DND-41 (cell line): Measurements from ENCODE around the gene SPEF1.

ENCODE experiments used
- ATAC-seq: fragments of 200-7000 bp; cut with Tn5 transposase; 3 replicates; pipeline ENCODE4 v1.9.1; 2021; ENCODE audit warnings: low read depth; ENCODE audit not compliant: insufficient read depth
- DNase-seq: peaks from one replicate; pipeline ENCODE4 v3.0.0-alpha.2; 2020
- H2AFZ ChIP-seq: 2 replicates; pipeline ENCODE4 v1.6.0; 2012; ENCODE audit warnings: low read depth, low read length
- H3K27ac ChIP-seq: 2 replicates; pipeline ENCODE4 v1.5.1; 2012; ENCODE audit warnings: low read length, inconsistent platforms
- H3K27me3 ChIP-seq: fragments of 200-600 bp; sonication (generic); 2 replicates; pipeline ENCODE4 v1.6.0; 2012; ENCODE audit warnings: low read length, mild to moderate bottlenecking, inconsistent platforms; ENCODE audit not compliant: insufficient read depth, poor library complexity
- H3K36me3 ChIP-seq: 2 replicates; pipeline ENCODE4 v1.5.1; 2012; ENCODE audit warnings: low read length, inconsistent platforms; ENCODE audit not compliant: insufficient read depth
- H3K4me1 ChIP-seq: 2 replicates; pipeline ENCODE4 v1.5.1; 2012; ENCODE audit warnings: mild to moderate bottlenecking, low read length; ENCODE audit not compliant: insufficient read depth
- H3K4me2 ChIP-seq: 2 replicates; pipeline ENCODE4 v1.6.0; 2012; ENCODE audit warnings: mild to moderate bottlenecking, moderate library complexity, low read length, inconsistent platforms; ENCODE audit not compliant: insufficient read depth
- H3K4me3 ChIP-seq, 2 experiments: fragments of 200-600 bp in 1 of 2; shearing (Covaris generic) in 1 of 2; 2 replicates each; pipeline ENCODE4 v1.5.1; 2012 to 2016; ENCODE audit warnings: inconsistent platforms in 2 of 2, low read length in 2 of 2, mild to moderate bottlenecking in 2 of 2, low read depth in 1 of 2, moderate library complexity in 1 of 2
- H3K79me2 ChIP-seq: 2 replicates; pipeline ENCODE4 v1.6.0; 2012; ENCODE audit warnings: low read length, inconsistent platforms; ENCODE audit not compliant: insufficient read depth
- H3K9ac ChIP-seq: 2 replicates; pipeline ENCODE4 v1.6.0; 2012; ENCODE audit warnings: low read depth, mild to moderate bottlenecking, inconsistent platforms, low read length, moderate library complexity
- H3K9me3 ChIP-seq: 2 replicates; pipeline ENCODE4 v1.5.1; 2012; ENCODE audit warnings: low read length, moderate library complexity, mild to moderate bottlenecking, inconsistent platforms; ENCODE audit not compliant: insufficient read depth, severe bottlenecking
- H4K20me1 ChIP-seq: 2 replicates; pipeline ENCODE4 v1.6.0; 2012; ENCODE audit warnings: low read length; ENCODE audit not compliant: insufficient read depth
- EZH2 ChIP-seq: IDR thresholded peaks from 3 replicates; pipeline ENCODE4 v1.6.1; 2012; ENCODE audit warnings: borderline replicate concordance, low read depth, mild to moderate bottlenecking, moderate library complexity, low read length, inconsistent platforms; ENCODE audit not compliant: severe bottlenecking
- TF ChIP-seq, protein P1 (sequence below): IDR thresholded peaks from 2 replicates; pipeline ENCODE4 v1.5.1; 2012; ENCODE audit warnings: borderline replicate concordance, low read length, moderate library complexity, mild to moderate bottlenecking; ENCODE audit not compliant: poor library complexity, severe bottlenecking; ENCODE audit errors: extremely low read depth

SPEF1 gene

DNA sequence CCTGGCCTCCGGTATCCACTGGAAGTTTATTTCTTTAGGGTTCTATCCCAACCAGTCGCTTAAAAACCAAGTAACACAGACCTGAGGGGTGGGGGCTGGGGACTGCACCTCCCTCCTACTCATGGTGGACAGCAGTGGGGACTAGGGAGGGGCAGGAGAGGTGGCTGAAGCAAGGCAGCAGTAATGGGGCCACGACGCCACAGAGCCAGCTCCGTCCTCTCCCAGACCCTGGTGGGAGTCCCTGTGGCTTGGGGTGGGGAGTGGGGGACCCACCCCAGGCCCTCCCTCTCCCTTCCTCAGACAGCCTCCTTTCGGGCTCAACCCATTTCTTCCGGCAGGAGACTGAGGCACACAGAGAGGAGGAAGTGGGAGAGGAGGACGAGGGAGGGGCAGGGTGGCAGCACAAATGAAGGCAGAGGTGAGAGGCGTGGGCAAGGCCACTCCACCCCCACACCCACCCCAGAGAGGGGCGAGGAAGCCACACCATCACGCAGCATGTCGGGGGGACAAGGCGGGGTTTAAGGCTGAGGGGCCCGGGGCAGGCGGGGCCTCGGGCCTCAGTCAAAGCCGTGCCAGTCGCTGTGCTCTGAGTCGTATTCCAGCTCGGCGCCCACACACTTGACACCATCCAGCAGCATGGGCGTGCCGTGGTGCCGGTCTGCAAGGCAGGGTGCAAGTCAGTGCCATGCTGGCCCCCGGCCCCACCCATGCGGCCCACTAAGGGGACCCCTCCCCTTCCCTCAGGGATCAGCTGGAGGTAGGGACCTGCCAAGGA lies 27.6 kb downstream of the SPEF1 start:
- no peak for ATAC-seq

GRCh38 chr20:3753098-3753497 lies 28.1 kb downstream of the SPEF1 start:
- H3K27me3 ChIP-seq: no peaks in the 10 kb centered on the region
- no peak overlapping the region for H3K9ac ChIP-seq
- peaks cover 5% of the 10 kb centered on the region; the same call in 1 of the 2 replicates for H4K20me1 ChIP-seq
- H3K4me2 ChIP-seq: no peak overlapping the region
- DNase-seq (peak; percentile 66), ATAC-seq (peak; percentile 85)
- H3K79me2 ChIP-seq: no peaks in the 10 kb centered on the region
- H3K27ac ChIP-seq: no peak overlapping the region
- no peaks in the 10 kb centered on the region for H3K9me3 ChIP-seq
- no peaks in the 10 kb centered on the region for H3K4me1 ChIP-seq
- H2AFZ ChIP-seq: no peak overlapping the region
- no peak overlapping the region for H3K4me3 ChIP-seq
- TF ChIP-seq, protein P1, sequence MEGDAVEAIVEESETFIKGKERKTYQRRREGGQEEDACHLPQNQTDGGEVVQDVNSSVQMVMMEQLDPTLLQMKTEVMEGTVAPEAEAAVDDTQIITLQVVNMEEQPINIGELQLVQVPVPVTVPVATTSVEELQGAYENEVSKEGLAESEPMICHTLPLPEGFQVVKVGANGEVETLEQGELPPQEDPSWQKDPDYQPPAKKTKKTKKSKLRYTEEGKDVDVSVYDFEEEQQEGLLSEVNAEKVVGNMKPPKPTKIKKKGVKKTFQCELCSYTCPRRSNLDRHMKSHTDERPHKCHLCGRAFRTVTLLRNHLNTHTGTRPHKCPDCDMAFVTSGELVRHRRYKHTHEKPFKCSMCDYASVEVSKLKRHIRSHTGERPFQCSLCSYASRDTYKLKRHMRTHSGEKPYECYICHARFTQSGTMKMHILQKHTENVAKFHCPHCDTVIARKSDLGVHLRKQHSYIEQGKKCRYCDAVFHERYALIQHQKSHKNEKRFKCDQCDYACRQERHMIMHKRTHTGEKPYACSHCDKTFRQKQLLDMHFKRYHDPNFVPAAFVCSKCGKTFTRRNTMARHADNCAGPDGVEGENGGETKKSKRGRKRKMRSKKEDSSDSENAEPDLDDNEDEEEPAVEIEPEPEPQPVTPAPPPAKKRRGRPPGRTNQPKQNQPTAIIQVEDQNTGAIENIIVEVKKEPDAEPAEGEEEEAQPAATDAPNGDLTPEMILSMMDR: peak; percentile 86
- no peak for TF ChIP-seq EZH2
- peaks cover 36% of the 10 kb centered on the region for H3K36me3 ChIP-seq

More for the DNA sequence above, 27.6 kb downstream of the SPEF1 start:
- H4K20me1 ChIP-seq: 0 out of 2 replicates have a peak, but pooled peaks cover 4% of the 10 kb centered on the region
- no peak overlapping the region for H3K4me2 ChIP-seq
- H3K4me1 ChIP-seq: no peaks in the 10 kb centered on the region
- H3K4me3 ChIP-seq: no peak overlapping the region
- no peak overlapping the region for H2AFZ ChIP-seq
- TF ChIP-seq, protein P1: no peak
- no peak for TF ChIP-seq EZH2
- no peak overlapping the region for H3K27ac ChIP-seq
- no peaks in the 10 kb centered on the region for H3K27me3 ChIP-seq
- H3K9ac ChIP-seq: no peak overlapping the region
- H3K79me2 ChIP-seq: no peaks in the 10 kb centered on the region
- H3K9me3 ChIP-seq: no peaks in the 10 kb centered on the region
- H3K36me3 ChIP-seq: peaks cover 42% of the 10 kb centered on the region
- DNase-seq: no peak

DNA sequence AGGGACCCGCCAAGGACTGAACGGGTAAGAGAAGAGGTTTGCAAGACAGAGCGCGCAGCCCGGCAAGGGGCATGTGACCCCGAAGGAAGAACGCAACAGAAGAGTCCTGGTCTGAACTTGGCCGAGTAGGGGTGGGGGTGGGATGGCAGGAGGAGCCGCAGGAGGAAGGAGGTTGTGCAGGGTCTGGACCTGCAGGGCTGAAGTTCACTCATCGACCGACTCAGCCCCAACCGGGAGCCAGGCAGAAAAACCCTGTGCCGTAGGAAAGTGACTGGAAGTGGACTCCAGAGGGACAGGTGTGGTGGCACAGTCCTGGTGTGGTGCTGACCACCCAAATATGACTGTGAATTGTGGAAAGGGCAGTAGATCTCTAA lies 28.9 kb downstream of the SPEF1 start:
- no peak overlapping the region for H3K9ac ChIP-seq
- no peaks in the 10 kb centered on the region for H3K9me3 ChIP-seq
- no peaks in the 10 kb centered on the region for H3K79me2 ChIP-seq
- DNase-seq (no peak), ATAC-seq (no peak)
- H3K4me2 ChIP-seq: no peak overlapping the region
- no peak overlapping the region for H3K4me3 ChIP-seq
- H3K4me1 ChIP-seq: no peaks in the 10 kb centered on the region
- H3K27me3 ChIP-seq: no peaks in the 10 kb centered on the region
- peaks cover 6% of the 10 kb centered on the region; the same call in 1 of the 2 replicates for H4K20me1 ChIP-seq
- peaks cover 30% of the 10 kb centered on the region for H3K36me3 ChIP-seq
- H3K27ac ChIP-seq: no peak overlapping the region
- no peak overlapping the region for H2AFZ ChIP-seq
- TF ChIP-seq EZH2: no peak
- TF ChIP-seq, protein P1: no peak
